ENCODE data around the gene EPHA5. TPM values are rescaled to one million over a fixed set of nuclear protein-coding genes. Genes with fewer than 3 reads are reported as not detected.

EPHA5 gene
- total RNA-seq, 1 experiment from 2014 or later: 2.0 TPM

- Histone ChIP-seq H3K79me2 (ENCODE audit: low read length) (no peaks in the 10 kb centered on the region), H2AFZ (ENCODE audit: low read length) (peak overlapping the region; percentile 30; the same call in 1 of the 2 replicates), H3K27ac (ENCODE audit: low read length) (no peak overlapping the region), H3K4me2 (ENCODE audit: low read length) (no peak overlapping the region), H3K36me3 (ENCODE audit: low read depth, low read length) (no peaks in the 10 kb centered on the region), H3K4me3 (ENCODE audit: low read length) (no peak overlapping the region), H3K9me2 (replicated peaks; ENCODE audit: low read length) (no peaks in the 10 kb centered on the region), H3K9ac (ENCODE audit: low read length) (no peak overlapping the region), H3K27me3 (ENCODE audit: low read length) (no peaks in the 10 kb centered on the region), H3F3A (ENCODE audit: low read length, unreplicated experiment) (no peaks in the 10 kb centered on the region), H3K4me1 (ENCODE audit: insufficient read depth, low read length) (no peaks in the 10 kb centered on the region), H4K20me1 (ENCODE audit: low read length) (no peaks in the 10 kb centered on the region), H3K9me3 (ENCODE audit: low read length) (no peaks in the 10 kb centered on the region)
- no TSS peak for BruUV-seq (replicated peaks)
- no peak for TF ChIP-seq EZH2 (IDR thresholded peaks at IDR 0.05; ENCODE audit: low read length, unreplicated experiment)
- no peak for TF ChIP-seq CTCF (conservative IDR thresholded peaks at IDR 0.05; ENCODE audit: low read depth, low read length)
- TF ChIP-seq EZH2phosphoT487 (IDR thresholded peaks at IDR 0.05; ENCODE audit: borderline replicate concordance, low read length): no peak
- ATAC-seq: no peak
- POLR2A ChIA-PET (ENCODE audit: unreplicated experiment): no interaction called here
- intact Hi-C loops (cut with micrococcal nuclease): no loop called here
- DNase-seq: no peak
- CTCF ChIA-PET: no interaction called here
Measured at GRCh38 chr4:65344278-65344825, 325.9 kb downstream of the EPHA5 start.

- Histone ChIP-seq H3K27ac (ENCODE audit: low read length) (no peak overlapping the region), H3K9me2 (replicated peaks; ENCODE audit: low read length) (no peaks in the 10 kb centered on the region), H3F3A (ENCODE audit: low read length, unreplicated experiment) (no peaks in the 10 kb centered on the region), H3K36me3 (ENCODE audit: low read depth, low read length) (no peaks in the 10 kb centered on the region), H3K4me2 (ENCODE audit: low read length) (no peak overlapping the region), H3K79me2 (ENCODE audit: low read length) (no peaks in the 10 kb centered on the region), H4K20me1 (ENCODE audit: low read length) (no peaks in the 10 kb centered on the region), H3K4me3 (ENCODE audit: low read length) (no peak overlapping the region), H2AFZ (ENCODE audit: low read length) (no peak overlapping the region), H3K27me3 (ENCODE audit: low read length) (no peaks in the 10 kb centered on the region), H3K4me1 (ENCODE audit: insufficient read depth, low read length) (no peaks in the 10 kb centered on the region), H3K9ac (ENCODE audit: low read length) (no peak overlapping the region), H3K9me3 (ENCODE audit: low read length) (no peaks in the 10 kb centered on the region)
- CTCF ChIA-PET: no interaction called here
- no TSS peak for BruUV-seq (replicated peaks)
- DNase-seq (no peak), ATAC-seq (no peak)
- POLR2A ChIA-PET (ENCODE audit: unreplicated experiment): no interaction called here
- TF ChIP-seq EZH2phosphoT487 (IDR thresholded peaks at IDR 0.05; ENCODE audit: borderline replicate concordance, low read length) (no peak), EZH2 (IDR thresholded peaks at IDR 0.05; ENCODE audit: low read length, unreplicated experiment) (no peak), CTCF (conservative IDR thresholded peaks at IDR 0.05; ENCODE audit: low read depth, low read length) (no peak)
- intact Hi-C loops (cut with micrococcal nuclease): no loop called here
Measured at GRCh38 chr4:65343342-65343741, 326.9 kb downstream of the EPHA5 start.

- Histone ChIP-seq H3K27me3 (ENCODE audit: low read length) (no peaks in the 10 kb centered on the region), H3K4me1 (ENCODE audit: insufficient read depth, low read length) (no peaks in the 10 kb centered on the region), H3F3A (ENCODE audit: low read length, unreplicated experiment) (no peaks in the 10 kb centered on the region), H3K79me2 (ENCODE audit: low read length) (no peaks in the 10 kb centered on the region), H4K20me1 (ENCODE audit: low read length) (no peaks in the 10 kb centered on the region), H3K9ac (ENCODE audit: low read length) (no peak overlapping the region), H3K9me3 (ENCODE audit: low read length) (no peaks in the 10 kb centered on the region), H2AFZ (ENCODE audit: low read length) (no peak overlapping the region), H3K27ac (ENCODE audit: low read length) (no peak overlapping the region), H3K36me3 (ENCODE audit: low read depth, low read length) (no peaks in the 10 kb centered on the region), H3K4me3 (ENCODE audit: low read length) (no peak overlapping the region), H3K9me2 (replicated peaks; ENCODE audit: low read length) (no peaks in the 10 kb centered on the region), H3K4me2 (ENCODE audit: low read length) (no peak overlapping the region)
- no peak for DNase-seq
- no TSS peak for BruUV-seq (replicated peaks)
- ATAC-seq: no peak
- POLR2A ChIA-PET (ENCODE audit: unreplicated experiment): no interaction called here
- intact Hi-C loops (cut with micrococcal nuclease): no loop called here
- CTCF ChIA-PET: no interaction called here
- TF ChIP-seq EZH2 (IDR thresholded peaks at IDR 0.05; ENCODE audit: low read length, unreplicated experiment) (no peak), CTCF (conservative IDR thresholded peaks at IDR 0.05; ENCODE audit: low read depth, low read length) (no peak), EZH2phosphoT487 (IDR thresholded peaks at IDR 0.05; ENCODE audit: borderline replicate concordance, low read length) (no peak)
Measured at GRCh38 chr4:65341557-65341956, 328.7 kb downstream of the EPHA5 start.

Measured in PC-3 (cell line).